ENCODE measurements around the gene ROMO1.
"Not testable (repeated sequence)": the region's sequence is repeated elsewhere in the genome, so short reads cannot be mapped to it uniquely, and the experiment has no call there.

GRCh38 chr20:35713120-35713519 lies 13.9 kb downstream of the ROMO1 start:
- not testable (repeated sequence) for TF ChIP-seq TARDBP (IDR thresholded peaks at IDR 0.05); ZNF384 (IDR thresholded peaks at IDR 0.05); FOXM1 (IDR thresholded peaks at IDR 0.05; ENCODE audit: borderline replicate concordance); SP1 (IDR thresholded peaks at IDR 0.05); BHLHE40 (IDR thresholded peaks at IDR 0.05; ENCODE audit: borderline replicate concordance); ARNT (IDR thresholded peaks at IDR 0.05)
